ENCODE results near the gene SP2. TPM values are rescaled to one million over a fixed set of nuclear protein-coding genes. Genes with fewer than 3 reads are reported as not detected.

Gene SP2
- total RNA-seq, 1 experiment from 2014 or later, result 22.2 TPM

- ChIA-PET CTCF (no interaction called here), RAD21 (ENCODE audit: low non-redundant PET in 1 of 2, low total read pairs in 2 of 2, uncharacterized antibody in 2 of 2, unreplicated experiment in 2 of 2) (no interaction called here), POLR2A (interaction anchor here (1.3 kb wide), 1 partner anchor 42 kb away, joined by 3 read pairs; the partner anchor contains the start of gene PNPO)
- no peaks in the 10 kb centered on the region for H3K9me2 ChIP-seq (ENCODE audit: insufficient read depth)
- H3K4me2 ChIP-seq (ENCODE audit: low read length), result no peak overlapping the region
- no peak overlapping the region for H2AFZ ChIP-seq (ENCODE audit: low read depth, low read length, poor library complexity, severe bottlenecking)
- peaks cover 4 to 17% of the 10 kb centered on the region in 2 experiments; a peak in 3 of 4 replicates for H3K4me1 ChIP-seq (ENCODE audit: control insufficient read depth in 1 of 2, insufficient read depth in 2 of 2, low read length in 2 of 2)
- DNase-seq (ENCODE audit: low read depth, low spot score), result no peak
- H3K4me3 ChIP-seq (replicated peaks in 1 of 2; ENCODE audit: low read depth in 1 of 2, low read length in 2 of 2), result no peak overlapping the region
- peaks cover 0 to 7% of the 10 kb centered on the region in 2 experiments; a peak in 1 of 4 replicates for H3K36me3 ChIP-seq (ENCODE audit: control insufficient read depth in 1 of 2, insufficient read depth in 2 of 2, low read length in 2 of 2)
- no peaks in the 10 kb centered on the region for H3K27me3 ChIP-seq (ENCODE audit: insufficient read depth, low read length)
- TF ChIP-seq SIN3A (IDR thresholded peaks at IDR 0.05; ENCODE audit: low read depth), result no peak
- no peak for TF ChIP-seq YY1 (IDR thresholded peaks at IDR 0.05; ENCODE audit: extremely low read depth, insufficient replicate concordance, low read depth, low read length)
- no peak for TF ChIP-seq EGR1 (IDR thresholded peaks at IDR 0.05; ENCODE audit: low read depth)
- no peak for TF ChIP-seq SRF (IDR thresholded peaks at IDR 0.05; ENCODE audit: low read depth)
- TF ChIP-seq REST (IDR thresholded peaks at IDR 0.05; ENCODE audit: low read depth), result no peak
- TF ChIP-seq ZNF274 (IDR thresholded peaks at IDR 0.05; ENCODE audit: low read depth, low read length), result no peak
- TF ChIP-seq SP1 (IDR thresholded peaks at IDR 0.05; ENCODE audit: low read depth), result no peak
- no peak for TF ChIP-seq MAX (IDR thresholded peaks at IDR 0.05)
- TF ChIP-seq ZFX (IDR thresholded peaks at IDR 0.05), result no peak
- TF ChIP-seq ATF3 (IDR thresholded peaks at IDR 0.05), result no peak
- no peak for TF ChIP-seq CBX3 (IDR thresholded peaks at IDR 0.05; ENCODE audit: low read depth)
- ATAC-seq, result no peak
- H4K20me1 ChIP-seq (ENCODE audit: insufficient read depth), result no peaks in the 10 kb centered on the region
- H3K9me3 ChIP-seq (ENCODE audit: control insufficient read depth in 1 of 2, insufficient read depth in 1 of 2, low read depth in 1 of 2, low read length in 2 of 2), result no peaks in the 10 kb centered on the region
- intact Hi-C loops (cut with micrococcal nuclease), result loop anchor here (10.0 kb wide), 1 partner anchor 245 kb away; no protein-coding TSS in a partner anchor
- no peak overlapping the region for H3K9ac ChIP-seq (ENCODE audit: low read length)
- no TSS peak for BruUV-seq (replicated peaks)
- H3K79me2 ChIP-seq (ENCODE audit: insufficient read depth, low read length), result peaks cover 19% of the 10 kb centered on the region
- no peak overlapping the region for H3K27ac ChIP-seq (ENCODE audit: low read depth, low read length)
Measured at GRCh38 chr17:47899643-47900042, 3.6 kb downstream of the SP2 start.
